Left ventricle myocardium inferior (tissue), 1 donor: ENCODE data around the gene ZNF683. TPM values are rescaled to one million over a fixed set of nuclear protein-coding genes. Genes with fewer than 3 reads are reported as not detected.
"Not testable (repeated sequence)": the region's sequence is repeated elsewhere in the genome, so short reads cannot be mapped to it uniquely, and the experiment has no call there.

Source experiments
- DNase-seq: peaks from one replicate; pipeline ENCODE4 v3.0.0-alpha.2; 2020
- H3K27ac ChIP-seq: fragments of 200-600 bp; replicated peaks from 2 replicates; pipeline ENCODE4 v1.8.0; 2021
- H3K27me3 ChIP-seq: fragments of 200-600 bp; 2 replicates; pipeline ENCODE4 v1.8.0; 2021; ENCODE audit warnings: low read depth
- H3K36me3 ChIP-seq: fragments of 200-600 bp; 2 replicates; pipeline ENCODE4 v1.8.0; 2021
- H3K4me1 ChIP-seq: fragments of 200-600 bp; 2 replicates; pipeline ENCODE4 v1.8.0; 2021
- H3K4me3 ChIP-seq: fragments of 200-600 bp; 2 replicates; pipeline ENCODE4 v1.8.0; 2021; ENCODE audit warnings: mild to moderate bottlenecking, moderate library complexity
- H3K9me3 ChIP-seq: fragments of 200-600 bp; replicated peaks from 2 replicates; pipeline ENCODE4 v1.8.0; 2021
- intact Hi-C: fragments of 100-400 bp; cut with micrococcal nuclease; formaldehyde crosslinking; loops from one replicate; pipeline ENCODE4 v1.11.0; 2022
- long read RNA-seq: library from polyadenylated mRNA; unstranded; transcript quantifications from one replicate; pipeline ENCODE4 v2.0.0, GENCODE V29; 2021
- total RNA-seq: library from RNA; stranded (reverse); fragmentation: NEBNext Ultra II Directional; extraction: Animal tissue kit (Norgen Biotek cat#: 25700); gene quantifications from one replicate; pipeline ENCODE4 v1.2.1, GENCODE V29; 2021
- TF ChIP-seq, protein P1 (sequence below): fragments of 200-600 bp; IDR thresholded peaks from 2 replicates; pipeline ENCODE4 v1.8.0; 2021; ENCODE audit warnings: antibody characterized with exemption, mild to moderate bottlenecking, borderline replicate concordance
- donor health status: DM: no; HTN: yes; CAD: no; lungs with severe emphysema.

The ZNF683 gene
- not detected for total RNA-seq
- long read RNA-seq, result 0 reads

DNA sequence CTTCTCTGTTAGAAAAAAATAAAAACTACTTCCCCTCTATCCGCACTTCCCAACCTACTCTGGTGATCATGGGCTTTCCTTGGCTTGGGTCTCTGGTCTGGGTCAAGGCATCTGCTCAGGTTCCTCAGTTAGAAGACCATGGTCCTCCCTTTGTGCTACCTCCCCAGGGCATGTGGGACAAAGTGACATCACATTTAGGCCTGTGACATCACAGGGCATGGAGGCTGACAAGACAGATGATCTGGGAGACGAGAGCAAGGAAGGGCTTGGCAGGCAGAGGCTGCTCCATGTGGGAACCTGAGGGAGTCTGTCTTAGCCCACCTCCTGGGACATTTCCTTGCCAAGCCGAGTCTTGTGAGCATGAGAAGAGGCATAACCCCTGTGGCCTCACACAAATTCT lies at the start of gene ZNF683:
Gene ZNF683, minus strand, starts transcription at position 140 of the 400 bp plus-strand sequence. CDS start 4,179 bp downstream, outside the sequence.
- H3K4me1 ChIP-seq, intact Hi-C loops, H3K27ac ChIP-seq, H3K36me3 ChIP-seq, H3K9me3 ChIP-seq, H3K4me3 ChIP-seq, DNase-seq: not testable (repeated sequence)
- peaks cover 75% of the 10 kb centered on the region for H3K27me3 ChIP-seq

DNA sequence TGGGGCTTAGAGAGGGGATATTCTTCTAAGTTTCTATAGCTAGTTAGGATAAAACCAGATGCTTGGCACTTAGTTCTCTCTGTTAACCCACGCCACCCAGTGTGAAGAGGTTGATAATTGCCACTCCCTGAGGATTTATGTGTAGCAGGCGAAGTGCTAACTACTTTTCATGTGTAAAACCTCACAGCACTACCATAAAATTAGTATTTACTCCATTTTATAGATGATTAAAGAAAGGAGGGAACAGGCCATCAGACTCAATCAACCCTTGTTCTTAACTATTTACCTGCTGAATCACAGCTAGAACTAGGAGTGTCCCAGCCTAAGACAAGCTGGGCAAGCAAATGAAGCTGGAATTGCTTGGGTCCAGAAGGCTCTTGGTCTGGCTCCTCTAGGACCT lies 46.9 kb upstream of the ZNF683 start:
- intact Hi-C loops, result no loop called here
- no peaks in the 10 kb centered on the region for H3K36me3 ChIP-seq
- peaks cover 84% of the 10 kb centered on the region for H3K27me3 ChIP-seq
- H3K9me3 ChIP-seq, result no peaks in the 10 kb centered on the region
- H3K27ac ChIP-seq, result no peak overlapping the region
- H3K4me3 ChIP-seq, result no peak overlapping the region
- DNase-seq, result no peak
- TF ChIP-seq, protein P1, sequence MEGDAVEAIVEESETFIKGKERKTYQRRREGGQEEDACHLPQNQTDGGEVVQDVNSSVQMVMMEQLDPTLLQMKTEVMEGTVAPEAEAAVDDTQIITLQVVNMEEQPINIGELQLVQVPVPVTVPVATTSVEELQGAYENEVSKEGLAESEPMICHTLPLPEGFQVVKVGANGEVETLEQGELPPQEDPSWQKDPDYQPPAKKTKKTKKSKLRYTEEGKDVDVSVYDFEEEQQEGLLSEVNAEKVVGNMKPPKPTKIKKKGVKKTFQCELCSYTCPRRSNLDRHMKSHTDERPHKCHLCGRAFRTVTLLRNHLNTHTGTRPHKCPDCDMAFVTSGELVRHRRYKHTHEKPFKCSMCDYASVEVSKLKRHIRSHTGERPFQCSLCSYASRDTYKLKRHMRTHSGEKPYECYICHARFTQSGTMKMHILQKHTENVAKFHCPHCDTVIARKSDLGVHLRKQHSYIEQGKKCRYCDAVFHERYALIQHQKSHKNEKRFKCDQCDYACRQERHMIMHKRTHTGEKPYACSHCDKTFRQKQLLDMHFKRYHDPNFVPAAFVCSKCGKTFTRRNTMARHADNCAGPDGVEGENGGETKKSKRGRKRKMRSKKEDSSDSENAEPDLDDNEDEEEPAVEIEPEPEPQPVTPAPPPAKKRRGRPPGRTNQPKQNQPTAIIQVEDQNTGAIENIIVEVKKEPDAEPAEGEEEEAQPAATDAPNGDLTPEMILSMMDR, result no peak
- H3K4me1 ChIP-seq, result no peaks in the 10 kb centered on the region

DNA sequence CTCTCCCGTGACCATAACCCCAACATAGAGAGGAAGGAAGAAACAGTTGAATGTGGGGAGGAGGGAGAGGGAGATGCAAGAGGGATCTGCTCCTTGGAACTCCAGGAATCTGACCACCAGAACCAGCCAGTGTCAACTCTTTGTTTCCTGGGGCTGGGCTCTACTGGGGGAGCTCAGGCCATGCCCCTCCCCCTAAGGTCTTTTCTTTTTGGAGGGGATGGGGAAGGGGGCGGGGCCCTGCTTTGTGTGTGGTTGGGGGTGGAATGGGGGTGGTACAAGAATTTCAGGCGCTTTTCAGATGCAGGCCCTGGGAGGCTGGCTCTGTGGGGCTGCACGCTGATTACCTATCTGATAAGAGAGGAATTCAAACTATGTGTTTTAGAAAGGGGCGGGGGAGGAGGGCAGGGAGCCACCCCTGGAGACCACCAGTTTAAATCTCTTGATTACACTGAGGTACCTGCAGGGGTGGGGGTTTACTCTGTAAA lies 46.4 kb upstream of the ZNF683 start:
- DNase-seq, result no peak
- no peak overlapping the region for H3K4me3 ChIP-seq
- H3K36me3 ChIP-seq, result no peaks in the 10 kb centered on the region
- intact Hi-C loops, result no loop called here
- TF ChIP-seq, protein P1, result no peak
- H3K9me3 ChIP-seq, result no peaks in the 10 kb centered on the region
- no peaks in the 10 kb centered on the region for H3K4me1 ChIP-seq
- H3K27ac ChIP-seq, result no peak overlapping the region
- H3K27me3 ChIP-seq, result peaks cover 84% of the 10 kb centered on the region

DNA sequence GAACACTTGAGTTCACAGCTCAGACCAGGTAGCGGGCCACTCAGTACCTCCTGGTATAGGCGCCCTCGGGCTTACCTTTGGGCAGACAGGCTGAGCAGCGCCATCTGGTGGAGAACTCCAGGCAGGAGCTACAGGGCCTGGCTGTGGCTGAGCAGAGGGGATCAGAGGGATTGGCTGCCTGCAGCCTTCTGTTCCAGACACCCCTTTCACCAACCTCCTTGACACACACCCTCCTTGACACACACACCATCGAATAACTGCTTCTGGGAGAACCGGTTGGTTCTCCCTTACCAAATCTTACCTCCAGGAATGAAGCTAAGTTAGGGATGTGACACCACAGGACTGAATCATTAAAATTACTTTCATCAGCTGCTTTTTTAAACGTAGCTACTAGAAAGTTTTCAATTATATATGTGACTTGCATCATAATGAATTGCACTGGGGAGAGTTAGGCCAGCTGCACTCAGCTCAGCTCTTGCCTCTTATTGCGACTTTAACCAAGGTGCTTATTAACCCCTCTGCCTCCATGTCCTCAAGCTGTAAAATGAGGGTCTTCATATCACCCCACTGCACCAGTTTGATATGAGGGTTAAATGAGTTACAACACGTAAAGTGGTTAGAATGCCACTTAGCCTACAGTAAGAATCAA lies 44.7 kb upstream of the ZNF683 start:
- peak; percentile 57 for DNase-seq
- Histone ChIP-seq H3K4me3 (no peak overlapping the region), H3K27ac (no peak overlapping the region), H3K36me3 (no peaks in the 10 kb centered on the region), H3K9me3 (no peaks in the 10 kb centered on the region), H3K4me1 (no peaks in the 10 kb centered on the region), H3K27me3 (peaks cover 91% of the 10 kb centered on the region)
- TF ChIP-seq, protein P1, result peak; percentile 86
- intact Hi-C loops, result no loop called here

DNA sequence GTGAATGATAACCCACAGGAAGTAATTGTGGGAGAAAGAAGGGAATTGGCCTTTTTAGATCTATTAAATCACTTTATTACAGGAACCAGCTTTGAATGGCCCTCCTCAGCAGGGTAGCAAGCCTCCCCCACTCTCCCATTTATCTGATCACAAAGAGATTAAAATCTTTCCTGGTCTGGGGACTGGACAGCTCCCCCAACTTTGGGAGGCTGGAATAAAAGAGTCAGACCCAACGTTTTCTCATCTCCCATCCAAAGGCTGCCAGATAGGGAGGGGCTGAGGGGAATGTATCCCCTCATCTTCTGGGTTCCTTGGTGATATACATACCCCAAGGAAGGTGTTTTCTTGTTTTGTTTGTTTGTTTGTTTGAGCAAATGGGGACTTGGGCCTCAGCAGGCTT lies 40.5 kb upstream of the ZNF683 start:
- intact Hi-C loops, result no loop called here
- Histone ChIP-seq H3K27me3 (peaks cover 93% of the 10 kb centered on the region), H3K4me1 (no peaks in the 10 kb centered on the region), H3K9me3 (no peaks in the 10 kb centered on the region), H3K4me3 (no peak overlapping the region), H3K36me3 (no peaks in the 10 kb centered on the region), H3K27ac (no peak overlapping the region)
- no peak for DNase-seq
- TF ChIP-seq, protein P1, result no peak

DNA sequence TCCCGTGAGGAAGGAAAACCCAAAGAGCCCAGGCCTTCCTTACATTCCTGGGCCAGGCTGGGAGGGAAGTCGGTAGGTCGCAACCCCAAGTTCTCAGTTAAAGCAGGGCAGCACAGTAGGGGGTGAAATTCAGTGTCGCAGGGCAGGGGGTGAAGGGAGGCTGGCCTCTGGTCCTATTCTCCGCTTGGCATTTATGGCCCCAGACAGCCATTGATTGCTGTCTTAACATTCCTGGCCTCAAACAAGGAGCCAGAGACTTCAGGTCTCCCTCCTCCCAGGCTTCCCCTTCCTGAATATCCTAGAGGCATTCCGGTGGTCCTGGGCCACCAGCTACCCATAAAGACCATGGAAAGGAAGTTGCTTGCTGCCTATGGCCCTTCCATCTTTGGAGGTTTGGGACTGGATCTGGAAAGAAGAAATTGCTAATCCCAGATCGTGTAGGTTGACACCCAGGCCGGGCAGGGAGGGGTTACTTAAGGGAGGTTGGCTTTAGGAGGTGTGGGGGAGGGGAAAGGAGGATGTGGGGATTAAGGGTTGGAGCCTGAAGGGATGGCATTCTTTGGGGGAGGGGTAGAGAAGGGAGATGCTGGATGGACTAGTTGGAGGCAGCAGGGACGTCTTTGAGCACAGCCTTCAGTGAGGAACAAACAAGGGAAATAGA lies 39.8 kb upstream of the ZNF683 start:
- no peaks in the 10 kb centered on the region for H3K9me3 ChIP-seq
- no peak overlapping the region for H3K4me3 ChIP-seq
- intact Hi-C loops, result no loop called here
- TF ChIP-seq, protein P1, result no peak
- H3K36me3 ChIP-seq, result no peaks in the 10 kb centered on the region
- H3K27me3 ChIP-seq, result peaks cover 96% of the 10 kb centered on the region
- H3K27ac ChIP-seq, result no peak overlapping the region
- DNase-seq, result no peak
- no peaks in the 10 kb centered on the region for H3K4me1 ChIP-seq
